Panc1 (cell line): ENCODE measurements around the gene HOXB2.
A peak's percentile ranks its signal among the peaks of the same experiment; 100 is the strongest.

Experiments used
- CTCF ChIP-seq: fragments of 450-650 bp; IDR thresholded peaks from 2 replicates; pipeline ENCODE4 v1.5.1; 2017; ENCODE audit warnings: mild to moderate bottlenecking
- POLR2AphosphoS5 ChIP-seq: IDR thresholded peaks from 2 replicates; pipeline ENCODE4 v1.6.1; 2012; ENCODE audit warnings: mild to moderate bottlenecking, low read depth, low read length, moderate library complexity

- TF ChIP-seq POLR2AphosphoS5 (peak; percentile 70; the same call in 1 of the 2 replicates), CTCF (no peak)
Measured at GRCh38 chr17:48547808-48548522, 3.1 kb upstream of the HOXB2 start.
